H9 (cell line): ENCODE data around the gene NRK. TPM values are rescaled to one million over a fixed set of nuclear protein-coding genes. Genes with fewer than 3 reads are reported as not detected.

Experiments
- DNase-seq: peaks from one replicate; pipeline ENCODE4 v3.0.0-alpha.2; 2017
- H2AFZ ChIP-seq: one replicate; pipeline ENCODE4 v1.6.1; 2013; ENCODE audit warnings: mild to moderate bottlenecking, low read length, control low read depth, moderate library complexity
- H2AK5ac ChIP-seq: 2 replicates; pipeline ENCODE4 v1.6.1; 2013; ENCODE audit warnings: low read length, control low read depth, mixed read lengths; ENCODE audit not compliant: insufficient read length
- H2BK120ac ChIP-seq: one replicate; pipeline ENCODE4 v1.6.1; 2013; ENCODE audit warnings: low read depth, mild to moderate bottlenecking, low read length, control low read depth, inconsistent platforms; ENCODE audit not compliant: poor library complexity, severe bottlenecking
- H2BK12ac ChIP-seq: 2 replicates; pipeline ENCODE4 v1.6.1; 2013; ENCODE audit warnings: low read length, control low read depth, mixed read lengths, low read depth; ENCODE audit not compliant: insufficient read length
- H2BK15ac ChIP-seq: 2 replicates; pipeline ENCODE4 v1.6.1; 2013; ENCODE audit warnings: low read depth, low read length, control low read depth
- H2BK20ac ChIP-seq: one replicate; pipeline ENCODE4 v1.6.1; 2013; ENCODE audit warnings: low read depth, mild to moderate bottlenecking, low read length, control low read depth, inconsistent platforms; ENCODE audit not compliant: poor library complexity, severe bottlenecking
- H2BK5ac ChIP-seq: 2 replicates; pipeline ENCODE4 v1.6.1; 2013; ENCODE audit warnings: low read length, control low read depth, mixed read lengths; ENCODE audit not compliant: insufficient read length
- H3K14ac ChIP-seq: 2 replicates; pipeline ENCODE4 v1.6.1; 2013; ENCODE audit warnings: low read length, control low read depth; ENCODE audit not compliant: insufficient read depth
- H3K18ac ChIP-seq: 2 replicates; pipeline ENCODE4 v1.6.1; 2013; ENCODE audit warnings: low read depth, mild to moderate bottlenecking, mixed read lengths, low read length, control low read depth; ENCODE audit not compliant: insufficient read length
- H3K23ac ChIP-seq: 2 replicates; pipeline ENCODE4 v1.6.1; 2013; ENCODE audit warnings: low read length, control low read depth, mixed read lengths, low read depth; ENCODE audit not compliant: insufficient read length
- H3K23me2 ChIP-seq: 2 replicates; pipeline ENCODE4 v1.6.1; 2013; ENCODE audit warnings: low read depth, mild to moderate bottlenecking, mixed read lengths, low read length, control low read depth; ENCODE audit not compliant: insufficient read length, poor library complexity, severe bottlenecking
- H3K27ac ChIP-seq: 2 replicates; pipeline ENCODE4 v1.5.1; 2013; ENCODE audit warnings: low read length, control low read depth, mixed read lengths, low read depth; ENCODE audit not compliant: insufficient read length
- H3K27me3 ChIP-seq: 2 replicates; pipeline ENCODE4 v1.6.1; 2013; ENCODE audit warnings: low read length, control low read depth, inconsistent platforms; ENCODE audit not compliant: insufficient read depth
- H3K4ac ChIP-seq: 2 replicates; pipeline ENCODE4 v1.6.1; 2013; ENCODE audit warnings: low read depth, mild to moderate bottlenecking, control low read depth, inconsistent platforms, low read length, moderate library complexity
- H3K4me1 ChIP-seq: 2 replicates; pipeline ENCODE4 v1.6.1; 2013; ENCODE audit warnings: low read length, control low read depth, inconsistent platforms; ENCODE audit not compliant: insufficient read depth
- H3K4me2 ChIP-seq: 2 replicates; pipeline ENCODE4 v1.6.1; 2013; ENCODE audit warnings: low read length, control low read depth, mixed read lengths; ENCODE audit not compliant: insufficient read length, insufficient read depth
- H3K56ac ChIP-seq: 2 replicates; pipeline ENCODE4 v1.6.1; 2013; ENCODE audit warnings: low read depth, mild to moderate bottlenecking, mixed read lengths, low read length, control low read depth; ENCODE audit not compliant: insufficient read length
- H3K79me1 ChIP-seq: 2 replicates; pipeline ENCODE4 v1.6.1; 2013; ENCODE audit warnings: low read depth, mild to moderate bottlenecking, moderate library complexity, low read length, control low read depth, inconsistent platforms; ENCODE audit not compliant: insufficient read depth, poor library complexity, severe bottlenecking
- H3K79me2 ChIP-seq: 2 replicates; pipeline ENCODE4 v1.6.1; 2013; ENCODE audit warnings: low read length, control low read depth, inconsistent platforms; ENCODE audit not compliant: insufficient read depth
- H3K9ac ChIP-seq: 2 replicates; pipeline ENCODE4 v1.6.1; 2013; ENCODE audit warnings: low read length, control low read depth, mixed read lengths; ENCODE audit not compliant: insufficient read length; ENCODE audit errors: extremely low read depth
- H3K9me3 ChIP-seq: one replicate; pipeline ENCODE4 v1.6.1; 2013; ENCODE audit warnings: low read depth, low read length, inconsistent platforms; ENCODE audit not compliant: control insufficient read depth
- H3T11ph ChIP-seq: one replicate; pipeline ENCODE4 v1.6.1; 2013; ENCODE audit warnings: mild to moderate bottlenecking, low read length, control low read depth, inconsistent platforms
- H4K20me1 ChIP-seq: one replicate; pipeline ENCODE4 v1.6.1; 2013; ENCODE audit not compliant: control insufficient read depth, insufficient read length, insufficient read depth
- H4K5ac ChIP-seq: 2 replicates; pipeline ENCODE4 v1.6.1; 2013; ENCODE audit warnings: low read depth, mild to moderate bottlenecking, mixed read lengths, low read length, control low read depth; ENCODE audit not compliant: insufficient read length
- H4K8ac ChIP-seq: replicated peaks from 2 replicates; pipeline ENCODE4 v1.6.1; 2013; ENCODE audit warnings: low read length, control low read depth, mixed read lengths, low read depth; ENCODE audit not compliant: insufficient read length
- H4K91ac ChIP-seq: 2 replicates; pipeline ENCODE4 v1.6.1; 2013; ENCODE audit warnings: low read depth, mild to moderate bottlenecking, moderate library complexity, mixed read lengths, low read length, control low read depth; ENCODE audit not compliant: insufficient read length
- H3K27ac Mint-ChIP-seq, 3 experiments: 2 replicates in 2 of 3; 3 replicates in 1 of 3; pipeline ENCODE4 v1.8.0; 2020 to 2021; ENCODE audit warnings: mixed read lengths in 3 of 3, mild to moderate bottlenecking in 1 of 3, moderate library complexity in 1 of 3
- H3K27me3 Mint-ChIP-seq: 2 replicates; pipeline ENCODE4 v1.8.0; 2021; ENCODE audit warnings: low read depth, mild to moderate bottlenecking, moderate library complexity, mixed read lengths
- H3K36me3 Mint-ChIP-seq, 3 experiments: 2 replicates in 2 of 3; 3 replicates in 1 of 3; pipeline ENCODE4 v1.8.0; 2020 to 2021; ENCODE audit warnings: low read depth in 3 of 3, mixed read lengths in 3 of 3; ENCODE audit not compliant: insufficient read depth in 1 of 3
- H3K4me1 Mint-ChIP-seq, 2 experiments: 2 replicates each; pipeline ENCODE4 v1.8.0; 2020; ENCODE audit warnings: mixed read lengths in 2 of 2
- H3K4me3 Mint-ChIP-seq, 2 experiments: 2 replicates in 1 of 2; 3 replicates in 1 of 2; pipeline ENCODE4 v1.8.0; 2020 to 2021; ENCODE audit warnings: mild to moderate bottlenecking in 2 of 2, mixed read lengths in 2 of 2, moderate library complexity in 1 of 2
- H3K9me3 Mint-ChIP-seq, 2 experiments: 2 replicates in 1 of 2; 3 replicates in 1 of 2; pipeline ENCODE4 v1.8.0; 2020; ENCODE audit warnings: mild to moderate bottlenecking in 2 of 2, mixed read lengths in 2 of 2, moderate library complexity in 1 of 2
- CTCF ChIP-seq: fragments of 200-600 bp; sonication (generic); conservative IDR thresholded peaks from 3 replicates; pipeline ENCODE4 v1.8.0; 2021; ENCODE audit warnings: antibody characterized with exemption, mild to moderate bottlenecking
- total RNA-seq: library from RNA; stranded (reverse); gene quantifications from 2 replicates; pipeline ENCODE4 v1.2.1, GENCODE V29; 2021

NRK gene
- total RNA-seq, 1 experiment from 2014 or later, result 1.4 TPM

- H3K4me2 ChIP-seq, result no peak overlapping the region
- H3K56ac ChIP-seq, result no peak overlapping the region
- H3K23me2 ChIP-seq, result no peaks in the 10 kb centered on the region
- no peak overlapping the region for H3K27ac ChIP-seq
- no peak overlapping the region for H3K9ac ChIP-seq
- no peaks in the 10 kb centered on the region for H3K79me2 ChIP-seq
- H2BK15ac ChIP-seq, result no peak overlapping the region
- TF ChIP-seq CTCF, result peak; percentile 43; the same call in 2 of the 3 replicates
- H3K4me1 Mint-ChIP-seq, result no peaks in the 10 kb centered on the region
- H2BK5ac ChIP-seq, result no peak overlapping the region
- H2BK120ac ChIP-seq, result no peak overlapping the region
- H2BK12ac ChIP-seq, result no peak overlapping the region
- no peak overlapping the region for H2AFZ ChIP-seq
- H3K23ac ChIP-seq, result no peak overlapping the region
- H4K20me1 ChIP-seq, result no peaks in the 10 kb centered on the region
- no peaks in the 10 kb centered on the region for H3K9me3 ChIP-seq
- peaks cover 0 to 13% (median 12%) of the 10 kb centered on the region in 3 experiments; a peak in 4 of 7 replicates for H3K36me3 Mint-ChIP-seq
- H3K4me3 Mint-ChIP-seq, result no peak overlapping the region
- H3K18ac ChIP-seq, result no peak overlapping the region
- H4K91ac ChIP-seq, result no peak overlapping the region
- H3K9me3 Mint-ChIP-seq, result peaks cover 47 to 77% of the 10 kb centered on the region in 2 experiments
- no peak overlapping the region for H2AK5ac ChIP-seq
- H3K27me3 Mint-ChIP-seq, result no peaks in the 10 kb centered on the region
- no peak overlapping the region for H4K8ac ChIP-seq
- H3K27me3 ChIP-seq, result no peaks in the 10 kb centered on the region
- H3K4me1 ChIP-seq, result no peaks in the 10 kb centered on the region
- no peak overlapping the region for H4K5ac ChIP-seq
- no peak overlapping the region for H3T11ph ChIP-seq
- H3K79me1 ChIP-seq, result no peaks in the 10 kb centered on the region
- no peak overlapping the region for H2BK20ac ChIP-seq
- no peak for DNase-seq
- H3K14ac ChIP-seq, result no peak overlapping the region
- H3K27ac Mint-ChIP-seq, result no peak overlapping the region
- H3K4ac ChIP-seq, result no peak overlapping the region
Measured at GRCh38 chrX:105975382-105975781, 153.0 kb downstream of the NRK start.
